Endothelial cell (in vitro differentiated cells): ENCODE measurements around the gene TARDBP. TPM values are rescaled to one million over a fixed set of nuclear protein-coding genes. Genes with fewer than 3 reads are reported as not detected.
"Not testable (repeated sequence)": the region's sequence is repeated elsewhere in the genome, so short reads cannot be mapped to it uniquely, and the experiment has no call there.

Experiments
- DNase-seq: peaks from one replicate; pipeline ENCODE4 v3.0.0; 2021; ENCODE audit warnings: low spot score
- H3K27ac Mint-ChIP-seq: one replicate; pipeline ENCODE4 v1.8.0; 2021; ENCODE audit warnings: mixed read lengths, inconsistent platforms; ENCODE audit not compliant: unreplicated experiment
- H3K27me3 Mint-ChIP-seq: one replicate; pipeline ENCODE4 v1.8.0; 2021; ENCODE audit warnings: mild to moderate bottlenecking, moderate library complexity, mixed read lengths, inconsistent platforms; ENCODE audit not compliant: unreplicated experiment
- H3K36me3 Mint-ChIP-seq: one replicate; pipeline ENCODE4 v1.8.0; 2021; ENCODE audit warnings: mild to moderate bottlenecking, low read depth, mixed read lengths, inconsistent platforms; ENCODE audit not compliant: unreplicated experiment
- H3K4me1 Mint-ChIP-seq: one replicate; pipeline ENCODE4 v1.8.0; 2021; ENCODE audit warnings: mild to moderate bottlenecking, mixed read lengths, inconsistent platforms; ENCODE audit not compliant: unreplicated experiment
- H3K4me3 Mint-ChIP-seq: one replicate; pipeline ENCODE4 v1.8.0; 2021; ENCODE audit warnings: mild to moderate bottlenecking, mixed read lengths, inconsistent platforms; ENCODE audit not compliant: unreplicated experiment
- H3K9me3 Mint-ChIP-seq: one replicate; pipeline ENCODE4 v1.8.0; 2021; ENCODE audit warnings: mixed read lengths, inconsistent platforms; ENCODE audit not compliant: unreplicated experiment
- total RNA-seq: library from RNA; stranded (reverse); fragmentation: NEBNext Ultra II Directional; extraction: Animal tissue kit (Norgen Biotek cat#: 25700); gene quantifications from one replicate; pipeline ENCODE4 v1.2.1, GENCODE V29; 2021; ENCODE audit not compliant: unreplicated experiment
- TF ChIP-seq, protein P1 (sequence below): fragments of 200-600 bp; sonication (generic); IDR thresholded peaks from one replicate; pipeline ENCODE4 v1.5.0; 2021; ENCODE audit warnings: antibody characterized with exemption; ENCODE audit not compliant: unreplicated experiment

Gene TARDBP
- total RNA-seq, 1 donor from 2014 or later, result 161 TPM

DNA sequence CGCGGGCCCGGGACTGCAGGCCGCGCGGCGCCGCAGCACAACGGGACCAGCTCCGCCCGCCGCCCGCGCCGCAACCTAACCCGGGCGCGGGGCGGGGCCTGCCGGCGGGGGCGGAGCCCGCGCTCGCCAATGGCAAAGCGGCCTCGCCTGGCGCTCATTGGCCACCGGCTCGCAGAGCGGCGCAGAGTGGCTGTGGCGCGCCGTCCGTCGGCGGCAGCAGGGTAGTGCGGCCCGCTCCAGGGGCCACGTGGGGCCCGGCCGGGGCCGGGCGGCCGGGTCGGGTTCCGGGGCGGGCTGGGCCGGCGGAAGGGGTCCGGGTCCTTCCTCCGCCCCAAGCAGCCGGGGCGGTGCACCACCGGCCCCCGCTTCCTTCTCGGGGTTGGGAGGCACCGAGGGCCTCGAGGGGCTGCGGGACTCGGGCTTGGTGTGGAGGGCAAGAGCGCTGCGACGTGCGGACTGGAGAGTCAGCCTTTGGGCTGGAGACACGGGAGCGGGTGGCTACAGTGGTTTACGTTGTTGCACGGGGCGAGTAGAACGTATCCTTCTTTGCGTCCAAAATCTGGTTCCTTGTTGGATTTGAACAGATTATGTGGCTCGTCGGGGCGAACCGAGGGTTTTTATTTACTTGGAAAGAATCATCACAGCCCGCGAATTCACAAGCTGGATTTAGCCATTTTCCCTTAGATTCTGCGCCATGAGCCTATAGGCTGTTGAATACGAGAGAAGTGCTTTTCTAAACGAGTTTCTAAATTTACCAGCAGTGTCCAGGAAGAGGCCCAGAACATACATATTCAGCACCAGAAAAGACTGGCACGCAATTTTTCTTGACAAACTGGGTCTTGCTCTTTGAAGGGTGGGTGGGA, 47.7 kb downstream of the TARDBP start, which contains the start of gene SRM:
Gene SRM (minus strand): TSS at position 51 of the 863 bp plus-strand sequence. CDS start 75 bp downstream, outside the sequence.
- no peak within 1 kb of the TSS for H3K27ac Mint-ChIP-seq
- H3K4me3 Mint-ChIP-seq, result peak within 1 kb of the TSS; percentile 97
- peaks cover 13% of the 10 kb centered on the region for H3K4me1 Mint-ChIP-seq
- H3K36me3 Mint-ChIP-seq, result no peaks in the 10 kb centered on the region
- H3K27me3 Mint-ChIP-seq, result peaks cover 3% of the 10 kb centered on the region
- no peaks in the 10 kb centered on the region for H3K9me3 Mint-ChIP-seq
- TF ChIP-seq, protein P1, sequence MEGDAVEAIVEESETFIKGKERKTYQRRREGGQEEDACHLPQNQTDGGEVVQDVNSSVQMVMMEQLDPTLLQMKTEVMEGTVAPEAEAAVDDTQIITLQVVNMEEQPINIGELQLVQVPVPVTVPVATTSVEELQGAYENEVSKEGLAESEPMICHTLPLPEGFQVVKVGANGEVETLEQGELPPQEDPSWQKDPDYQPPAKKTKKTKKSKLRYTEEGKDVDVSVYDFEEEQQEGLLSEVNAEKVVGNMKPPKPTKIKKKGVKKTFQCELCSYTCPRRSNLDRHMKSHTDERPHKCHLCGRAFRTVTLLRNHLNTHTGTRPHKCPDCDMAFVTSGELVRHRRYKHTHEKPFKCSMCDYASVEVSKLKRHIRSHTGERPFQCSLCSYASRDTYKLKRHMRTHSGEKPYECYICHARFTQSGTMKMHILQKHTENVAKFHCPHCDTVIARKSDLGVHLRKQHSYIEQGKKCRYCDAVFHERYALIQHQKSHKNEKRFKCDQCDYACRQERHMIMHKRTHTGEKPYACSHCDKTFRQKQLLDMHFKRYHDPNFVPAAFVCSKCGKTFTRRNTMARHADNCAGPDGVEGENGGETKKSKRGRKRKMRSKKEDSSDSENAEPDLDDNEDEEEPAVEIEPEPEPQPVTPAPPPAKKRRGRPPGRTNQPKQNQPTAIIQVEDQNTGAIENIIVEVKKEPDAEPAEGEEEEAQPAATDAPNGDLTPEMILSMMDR, result peak; percentile 50
- DNase-seq, result peak; percentile 93

DNA sequence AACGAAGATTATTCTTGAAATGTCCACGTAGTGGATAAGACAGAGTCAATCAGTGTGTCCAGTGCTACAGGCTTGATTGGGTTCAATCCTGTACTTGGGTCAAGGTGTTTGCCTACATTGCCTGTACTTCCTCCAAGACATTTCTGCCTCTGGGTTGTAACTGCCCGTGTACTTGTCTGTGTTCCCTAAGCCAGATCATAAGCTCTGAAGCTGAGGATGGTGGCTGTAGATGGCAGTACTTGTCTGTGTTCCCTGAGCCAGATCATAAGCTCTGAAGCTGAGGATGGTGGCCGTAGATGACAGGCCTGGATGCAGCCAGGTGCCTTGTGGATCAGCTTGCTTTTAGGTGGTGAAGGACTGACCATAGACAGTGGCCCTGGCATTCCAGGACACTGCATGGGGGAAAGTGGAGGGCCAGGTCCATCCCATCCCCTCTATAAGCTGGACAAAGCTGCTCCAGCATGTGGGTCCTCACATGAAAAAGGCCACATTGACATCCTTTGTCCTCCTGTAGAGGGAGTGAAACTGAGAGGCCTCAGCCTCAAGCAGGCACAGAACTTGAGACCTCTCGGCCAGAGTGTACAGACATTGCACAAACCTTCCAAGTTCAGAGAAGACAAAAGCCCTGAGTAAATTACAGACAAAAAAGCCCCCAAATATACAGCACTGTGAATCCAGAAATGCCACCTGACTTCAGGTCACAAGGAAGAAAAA, 49.4 kb downstream of the TARDBP start:
- TF ChIP-seq, protein P1, result no peak
- Mint-ChIP-seq H3K27me3 (peaks cover 3% of the 10 kb centered on the region), H3K4me3 (no peak overlapping the region), H3K9me3 (no peaks in the 10 kb centered on the region), H3K27ac (no peak overlapping the region), H3K36me3 (peaks cover 12% of the 10 kb centered on the region), H3K4me1 (peaks cover 13% of the 10 kb centered on the region)
- no peak for DNase-seq

DNA sequence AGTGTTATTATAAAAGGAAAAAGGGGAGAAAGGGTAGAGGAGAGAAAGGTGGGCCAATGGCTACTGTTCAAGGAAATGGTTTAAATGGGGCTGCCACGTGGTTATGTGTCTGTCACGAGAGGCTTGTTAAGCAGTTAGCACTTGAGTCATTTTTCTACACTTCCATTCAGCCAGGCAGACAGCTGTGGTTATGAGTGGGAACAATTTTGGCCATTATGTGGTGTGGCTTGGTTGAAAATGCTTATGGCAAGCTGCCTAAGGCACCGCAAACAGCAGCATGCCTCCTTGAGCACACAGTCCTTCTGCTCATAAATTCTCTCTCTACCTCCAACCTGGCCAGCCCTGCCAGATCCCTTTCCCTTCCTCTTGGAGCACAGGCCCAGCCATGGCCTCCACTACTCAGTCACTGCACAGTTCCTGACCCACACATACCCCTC, 50.5 kb downstream of the TARDBP start:
- Mint-ChIP-seq H3K27me3 (peaks cover 3% of the 10 kb centered on the region), H3K4me1 (peaks cover 13% of the 10 kb centered on the region), H3K9me3 (no peaks in the 10 kb centered on the region), H3K4me3 (no peak overlapping the region), H3K36me3 (peaks cover 12% of the 10 kb centered on the region), H3K27ac (no peak overlapping the region)
- TF ChIP-seq, protein P1, result no peak
- no peak for DNase-seq

DNA sequence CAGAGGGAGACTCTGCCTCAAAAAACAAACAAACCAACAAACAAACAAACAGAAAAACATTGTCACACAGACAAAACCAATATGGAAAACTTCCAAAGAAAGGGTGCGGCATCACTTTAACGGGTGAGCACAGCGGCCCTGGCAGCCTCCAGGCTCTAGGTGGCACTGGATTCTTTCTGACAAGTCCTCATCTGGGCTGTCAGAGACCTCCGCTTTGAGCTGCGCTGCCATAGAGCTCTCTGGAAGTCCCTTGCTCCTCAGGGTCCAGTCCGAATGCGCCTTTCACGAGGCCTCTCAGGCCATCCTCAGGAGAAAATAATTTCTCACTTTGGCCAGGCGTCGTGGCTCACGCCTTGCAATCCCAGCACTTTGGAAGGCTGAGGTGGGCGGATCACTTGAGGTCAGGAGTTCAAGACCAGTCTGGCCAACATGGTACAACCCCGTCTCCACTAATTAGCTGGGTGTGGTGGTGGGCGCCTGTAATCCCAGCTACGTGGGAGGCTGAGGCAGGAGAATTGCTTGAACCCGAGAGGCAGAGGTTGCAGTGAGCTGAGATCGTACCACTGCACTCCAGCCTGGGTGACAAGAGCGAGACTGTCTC, 51.6 kb downstream of the TARDBP start:
- H3K36me3 Mint-ChIP-seq, result peaks cover 19% of the 10 kb centered on the region
- peaks cover 11% of the 10 kb centered on the region for H3K4me1 Mint-ChIP-seq
- not testable (repeated sequence) for H3K27ac Mint-ChIP-seq, H3K27me3 Mint-ChIP-seq, H3K9me3 Mint-ChIP-seq, DNase-seq, H3K4me3 Mint-ChIP-seq

GRCh38 chr1:11064942-11065341, 52.5 kb downstream of the TARDBP start:
- Mint-ChIP-seq H3K36me3 (peaks cover 26% of the 10 kb centered on the region), H3K4me3 (no peak overlapping the region)

More at GRCh38 chr1:11064942-11065341, 52.5 kb downstream of the TARDBP start:
- H3K9me3 Mint-ChIP-seq, result no peaks in the 10 kb centered on the region
- H3K27me3 Mint-ChIP-seq, result peaks cover 3% of the 10 kb centered on the region
- H3K4me1 Mint-ChIP-seq, result peaks cover 9% of the 10 kb centered on the region
- H3K27ac Mint-ChIP-seq, result no peak overlapping the region
- no peak for DNase-seq
- TF ChIP-seq, protein P1, result no peak
